GM21576 (cell line): ENCODE measurements around the gene STX3.
"Not testable (repeated sequence)": the region's sequence is repeated elsewhere in the genome, so short reads cannot be mapped to it uniquely, and the experiment has no call there.

Source experiments
- ATAC-seq: cut with Tn5 transposase; IDR thresholded peaks from one replicate; pipeline ENCODE4 v1.9.1; 2021; ENCODE audit warnings: mild to moderate bottlenecking, moderate library complexity; ENCODE audit not compliant: unreplicated experiment

STX3 gene

GRCh38 chr11:59785818-59786217 is 30.6 kb downstream of the STX3 start:
- no peak for ATAC-seq

- no peak for ATAC-seq
Measured at GRCh38 chr11:59787255-59787588, 32.0 kb downstream of the STX3 start.

- ATAC-seq, result no peak
Measured at GRCh38 chr11:59787816-59788215, 32.6 kb downstream of the STX3 start.

- ATAC-seq, result no peak
Measured at GRCh38 chr11:59791639-59792038, 36.5 kb downstream of the STX3 start.

GRCh38 chr11:59792507-59792906 is 37.3 kb downstream of the STX3 start:
- ATAC-seq, result no peak

- no peak for ATAC-seq
Measured at GRCh38 chr11:59794417-59794816, 39.2 kb downstream of the STX3 start.

GRCh38 chr11:59800390-59801025 is 45.3 kb downstream of the STX3 start:
- no peak for ATAC-seq

- no peak for ATAC-seq
Measured at GRCh38 chr11:59801160-59801706, 46.1 kb downstream of the STX3 start.

GRCh38 chr11:59801981-59802638 is 46.9 kb downstream of the STX3 start:
- no peak for ATAC-seq

- ATAC-seq, result no peak
Measured at GRCh38 chr11:59802639-59803176, 47.5 kb downstream of the STX3 start.

- ATAC-seq, result no peak
Measured at GRCh38 chr11:59804061-59804460, 48.9 kb downstream of the STX3 start.

GRCh38 chr11:59807047-59807610 is 52.0 kb downstream of the STX3 start:
- no peak for ATAC-seq

- peak; percentile 97 for ATAC-seq
Measured at GRCh38 chr11:59810189-59810910, 55.2 kb downstream of the STX3 start, which contains the start of gene MRPL16. TSS of gene MRPL16 (minus strand) at chr11:59810778. CDS start at chr11:59810658, 120 bp downstream.

GRCh38 chr11:59810911-59811259 is 55.7 kb downstream of the STX3 start:
- peak; percentile 1 for ATAC-seq

GRCh38 chr11:59812220-59812619 is 57.0 kb downstream of the STX3 start:
- ATAC-seq, result no peak

- ATAC-seq, result no peak
Measured at GRCh38 chr11:59813364-59813763, 58.2 kb downstream of the STX3 start.

GRCh38 chr11:59814021-59814420 is 58.8 kb downstream of the STX3 start:
- ATAC-seq, result no peak

- no peak for ATAC-seq
Measured at GRCh38 chr11:59815754-59816153, 60.6 kb downstream of the STX3 start.

- ATAC-seq, result not testable (repeated sequence)
Measured at GRCh38 chr11:59816434-59816833, 61.3 kb downstream of the STX3 start.

GRCh38 chr11:59818572-59818971 is 63.4 kb downstream of the STX3 start:
- ATAC-seq, result no peak

GRCh38 chr11:59822989-59823566 is 67.9 kb downstream of the STX3 start:
- peak; percentile 91 for ATAC-seq
